Stimulated activated CD8-positive, alpha-beta memory T cell treated with anti-CD3 and anti-CD28 coated beads, Interleukin-4, amount 100 ng/mL, for 4 hours (primary cell): Measurements from ENCODE around the gene MSH6.
"Not testable (repeated sequence)": the region's sequence is repeated elsewhere in the genome, so short reads cannot be mapped to it uniquely, and the experiment has no call there.

Experiments
- DNase-seq, 2 donors: peaks; one replicate each; pipeline ENCODE4 v3.0.0-alpha.2; 2020; ENCODE audit warnings: low read depth in 2 of 2, low spot score in 1 of 2

MSH6 gene

DNA sequence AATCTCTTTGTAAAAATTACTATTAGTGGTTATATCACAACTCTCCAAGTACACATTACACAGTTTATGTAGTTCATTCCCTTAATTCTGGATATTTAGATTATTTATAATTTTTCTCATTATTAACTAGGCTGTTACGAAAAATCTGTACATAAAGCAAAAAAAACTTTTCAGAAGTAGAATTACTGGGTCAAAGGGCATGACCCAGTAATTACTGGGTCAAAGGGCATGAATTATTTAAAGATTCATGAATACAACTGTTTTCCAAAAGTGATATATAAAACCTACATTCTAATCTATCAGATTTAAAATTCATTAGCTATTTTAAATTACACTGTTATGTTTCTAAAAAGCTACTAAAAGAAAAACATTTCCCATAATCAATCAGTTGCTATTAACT lies 55.3 kb downstream of the MSH6 start:
- no peak for DNase-seq

DNA sequence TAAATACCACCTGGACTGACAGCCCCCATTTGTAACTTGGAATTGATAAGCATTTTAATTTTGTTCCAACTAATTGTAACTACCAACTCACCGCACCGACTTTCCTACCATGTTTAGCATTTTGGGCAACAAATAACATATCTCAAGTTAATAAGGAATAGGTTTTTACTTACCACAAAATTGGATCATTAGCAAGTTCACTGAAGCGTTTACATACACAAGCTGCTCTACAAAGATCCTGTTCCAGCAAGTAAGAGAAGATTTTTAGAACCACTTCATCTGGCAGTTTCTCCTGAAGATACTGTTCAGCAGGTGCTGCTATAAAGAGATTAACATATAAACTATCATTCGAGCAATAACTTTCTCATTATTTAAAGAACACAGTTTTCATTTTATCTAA lies 55.7 kb downstream of the MSH6 start:
- DNase-seq = no peak

DNA sequence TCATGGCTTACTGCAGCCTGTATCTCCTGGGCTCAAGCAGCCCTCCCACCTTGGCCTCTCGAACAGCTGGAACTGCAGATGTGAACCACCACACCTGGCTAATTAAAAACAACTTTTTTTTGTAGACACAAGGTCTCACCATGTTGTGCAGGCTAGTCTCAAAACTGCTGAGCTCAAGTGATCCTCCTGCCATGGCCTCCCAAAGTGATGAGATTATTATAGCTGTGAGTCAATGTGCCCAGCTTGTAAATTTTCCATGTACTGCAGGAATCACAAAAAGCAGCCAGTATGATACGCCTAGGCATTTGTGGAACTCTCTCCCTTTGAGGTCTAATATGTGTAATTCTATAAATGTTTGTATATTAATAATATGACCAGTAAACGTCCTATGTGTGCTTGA lies 59.9 kb downstream of the MSH6 start:
- DNase-seq = no peak

DNA sequence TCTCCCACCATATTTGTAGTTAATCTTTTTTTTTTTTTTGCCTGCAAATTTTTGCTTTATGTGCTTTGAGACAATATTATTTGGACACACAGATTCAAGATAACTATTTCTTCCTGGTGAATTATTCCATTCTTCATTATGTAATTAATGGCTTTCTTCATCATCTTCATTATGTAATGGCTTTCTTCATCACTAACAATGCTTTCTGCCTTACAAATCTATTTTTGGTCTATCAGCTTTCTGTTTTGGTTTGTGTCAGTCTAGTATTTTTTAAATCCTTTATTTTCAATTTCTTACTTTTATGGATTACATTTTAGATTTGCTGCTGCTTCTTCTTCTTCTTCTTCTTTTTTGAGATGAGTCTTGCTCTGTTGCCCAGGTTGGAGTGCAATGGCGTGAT lies 60.5 kb downstream of the MSH6 start:
- no peak for DNase-seq

DNA sequence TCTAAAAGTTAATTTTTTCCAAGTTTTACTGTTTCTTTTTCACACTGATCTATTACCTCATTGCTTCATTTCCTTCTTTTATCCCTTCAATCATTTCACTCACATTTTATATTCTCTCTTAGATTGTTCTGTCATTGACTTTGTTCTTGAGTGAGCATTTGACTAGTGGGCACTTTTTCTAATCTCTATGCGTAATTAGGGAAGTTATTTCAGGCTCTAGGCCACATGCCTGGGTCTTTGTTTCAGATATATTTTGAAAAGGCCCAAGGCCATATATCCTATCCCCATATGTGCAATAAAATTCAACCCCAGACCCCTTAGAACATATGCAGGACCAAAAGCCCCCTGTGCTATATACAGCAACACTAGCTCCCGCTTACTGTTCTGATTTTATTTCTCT lies 61.2 kb downstream of the MSH6 start:
- no peak for DNase-seq

DNA sequence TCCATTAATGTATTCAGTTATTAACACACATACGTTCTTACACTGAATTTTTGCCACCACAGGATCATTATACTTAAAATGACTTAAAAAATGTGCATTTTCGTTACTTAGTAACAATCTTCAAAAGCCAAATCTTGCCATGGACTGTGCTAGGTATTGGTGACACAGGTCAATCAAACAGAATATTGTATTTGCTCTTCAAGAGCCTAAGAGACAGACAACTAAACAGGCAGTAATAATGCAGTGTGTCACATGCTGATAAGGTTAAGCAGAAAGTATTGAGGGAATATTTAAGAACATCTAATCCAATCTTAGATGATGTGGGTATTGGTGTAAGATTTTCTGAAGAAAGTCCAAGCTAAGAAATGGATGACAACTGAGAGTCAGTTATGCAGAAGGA lies 66.4 kb downstream of the MSH6 start:
- no peak for DNase-seq

DNA sequence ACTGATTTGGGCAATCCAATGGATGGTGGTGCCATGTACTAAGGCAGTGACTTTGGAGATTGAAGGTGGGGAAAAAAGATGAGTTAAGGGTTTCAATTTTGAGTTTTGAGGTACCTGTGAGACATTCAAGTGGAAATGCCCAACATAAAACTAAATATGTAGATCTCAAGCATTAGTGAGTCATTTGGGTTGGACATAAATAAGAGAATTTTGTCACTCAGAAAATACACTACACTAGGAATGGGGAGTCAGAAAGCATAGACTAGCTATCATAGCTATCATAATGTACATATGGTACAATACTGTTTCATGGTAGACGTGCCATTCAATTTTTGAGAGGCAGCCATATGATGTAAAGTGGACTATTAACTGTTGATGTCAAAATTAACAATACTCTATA lies 67.3 kb downstream of the MSH6 start:
- no peak for DNase-seq

DNA sequence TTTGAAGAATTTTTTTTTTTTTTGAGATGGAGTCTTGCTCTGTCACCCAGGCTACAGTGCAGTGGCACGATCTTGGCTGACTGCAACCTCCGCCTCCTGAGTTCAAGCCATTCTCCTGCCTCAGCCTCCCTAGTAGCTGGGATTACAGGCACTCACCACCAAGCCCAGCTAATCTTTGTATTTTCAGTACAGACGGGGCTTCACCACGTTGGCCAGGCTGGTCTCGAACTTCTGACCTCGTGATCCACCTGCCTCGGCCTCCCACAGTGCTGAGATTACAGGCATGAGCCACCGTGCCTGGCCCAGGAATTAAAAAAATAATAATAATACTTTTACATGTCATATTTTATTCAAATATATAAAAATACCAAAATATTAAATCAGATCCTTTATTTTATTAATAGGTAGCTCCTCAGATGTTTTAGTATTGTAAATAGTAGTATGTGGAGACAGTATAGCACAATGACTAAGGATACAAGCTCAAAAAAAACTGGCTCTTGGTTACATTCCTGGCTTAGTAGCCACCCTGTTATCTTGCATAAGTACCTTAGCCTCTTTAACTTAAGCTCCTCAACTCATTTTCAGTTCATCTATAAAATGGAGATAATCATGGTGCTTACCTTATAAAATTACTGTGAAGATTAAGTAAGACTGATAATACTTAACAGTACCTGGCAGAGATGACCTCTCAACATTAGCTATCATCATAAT lies 70.3 kb downstream of the MSH6 start:
- DNase-seq = not testable (repeated sequence)
